HepG2 (cell line): ENCODE measurements around the gene MACROD2.

Experiments
- EHMT2 ChIP-seq: fragments of 200-600 bp; sonication (generic); IDR thresholded peaks from 2 replicates; pipeline ENCODE4 v1.7.0; 2017; ENCODE audit warnings: antibody characterized with exemption, low read depth, low read length, borderline replicate concordance
- FOXA1 ChIP-seq, 2 experiments: fragments of 450-650 bp in 1 of 2; sonication (generic) in 1 of 2; formaldehyde crosslinking in 1 of 2; IDR thresholded peaks; 2 replicates each; pipeline versions ENCODE4 v1.4.0 to v1.6.1; 2016 to 2020; ENCODE audit warnings: missing genetic modification reagents in 1 of 2
- KLF16 ChIP-seq, 2 experiments: sonication (generic) in 1 of 2; formaldehyde crosslinking in 1 of 2; IDR thresholded peaks; 2 replicates each; pipeline versions ENCODE4 v1.6.1 to v1.8.0; 2016 to 2023; ENCODE audit warnings: missing genetic modification reagents in 2 of 2, missing compliant biosample characterization in 1 of 2
- POLR2A ChIP-seq, 2 experiments: IDR thresholded peaks; 2 replicates each; pipeline ENCODE4 v1.6.1; 2011; ENCODE audit warnings: low read depth in 2 of 2, low read length in 2 of 2, mild to moderate bottlenecking in 1 of 2, moderate library complexity in 1 of 2; ENCODE audit not compliant: insufficient read depth in 1 of 2
- ZNF614 ChIP-seq: IDR thresholded peaks from 2 replicates; pipeline ENCODE4 v1.6.1; 2018; ENCODE audit warnings: missing biosample characterization, missing genetic modification reagents, inconsistent platforms, borderline replicate concordance
- TF ChIP-seq, protein P1 (sequence below): sonication (generic); formaldehyde crosslinking; IDR thresholded peaks from 2 replicates; pipeline ENCODE4 v1.4.0; 2020; ENCODE audit warnings: missing genetic modification reagents
- TF ChIP-seq, protein P2 (sequence below): sonication (generic); formaldehyde crosslinking; IDR thresholded peaks from 2 replicates; pipeline ENCODE4 v1.5.0; 2020; ENCODE audit warnings: missing genetic modification reagents, mild to moderate bottlenecking, borderline replicate concordance

DNA sequence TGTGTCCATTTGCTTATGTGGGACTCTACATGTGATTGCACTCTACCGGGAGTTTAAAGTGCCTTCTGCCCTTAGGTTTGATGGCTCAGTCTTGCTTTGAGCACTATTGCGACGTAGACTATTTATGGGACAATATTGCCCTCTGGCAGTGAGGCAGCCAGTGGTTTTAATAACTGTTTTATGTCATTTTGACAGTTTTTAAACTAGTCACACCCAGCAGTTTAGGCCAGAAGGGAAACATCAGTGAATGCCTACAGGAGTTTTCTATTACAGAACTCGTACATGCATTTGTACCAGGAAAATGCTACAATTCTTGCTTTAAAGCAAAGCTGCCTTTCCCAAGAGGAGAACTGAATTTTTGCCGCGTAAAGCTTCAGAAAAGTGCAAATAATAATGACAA is 1764.3 kb downstream of the MACROD2 start:
- no peak for TF ChIP-seq ZNF614 (CRISPR knock-in tag)
- TF ChIP-seq FOXA1 (IDR thresholded peaks at IDR 0.05) = no peak
- TF ChIP-seq FOXA1 (CRISPR knock-in tag; IDR thresholded peaks at IDR 0.05) = no peak
- TF ChIP-seq EHMT2 = no peak
- TF ChIP-seq, protein P1, sequence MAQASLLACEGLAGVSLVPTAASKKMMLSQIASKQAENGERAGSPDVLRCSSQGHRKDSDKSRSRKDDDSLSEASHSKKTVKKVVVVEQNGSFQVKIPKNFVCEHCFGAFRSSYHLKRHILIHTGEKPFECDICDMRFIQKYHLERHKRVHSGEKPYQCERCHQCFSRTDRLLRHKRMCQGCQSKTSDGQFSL (CRISPR knock-in tag) = no peak
- no peak for TF ChIP-seq POLR2A (IDR thresholded peaks at IDR 0.05; ENCODE audit: insufficient read depth in 1 of 2, low read depth in 2 of 2, low read length in 2 of 2)
- TF ChIP-seq, protein P2, sequence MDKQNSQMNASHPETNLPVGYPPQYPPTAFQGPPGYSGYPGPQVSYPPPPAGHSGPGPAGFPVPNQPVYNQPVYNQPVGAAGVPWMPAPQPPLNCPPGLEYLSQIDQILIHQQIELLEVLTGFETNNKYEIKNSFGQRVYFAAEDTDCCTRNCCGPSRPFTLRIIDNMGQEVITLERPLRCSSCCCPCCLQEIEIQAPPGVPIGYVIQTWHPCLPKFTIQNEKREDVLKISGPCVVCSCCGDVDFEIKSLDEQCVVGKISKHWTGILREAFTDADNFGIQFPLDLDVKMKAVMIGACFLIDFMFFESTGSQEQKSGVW (CRISPR knock-in tag) = no peak
- TF ChIP-seq KLF16 (CRISPR knock-in tag; IDR thresholded peaks at IDR 0.05) = no peak
